ENCODE data around the gene TENM4.

DNA sequence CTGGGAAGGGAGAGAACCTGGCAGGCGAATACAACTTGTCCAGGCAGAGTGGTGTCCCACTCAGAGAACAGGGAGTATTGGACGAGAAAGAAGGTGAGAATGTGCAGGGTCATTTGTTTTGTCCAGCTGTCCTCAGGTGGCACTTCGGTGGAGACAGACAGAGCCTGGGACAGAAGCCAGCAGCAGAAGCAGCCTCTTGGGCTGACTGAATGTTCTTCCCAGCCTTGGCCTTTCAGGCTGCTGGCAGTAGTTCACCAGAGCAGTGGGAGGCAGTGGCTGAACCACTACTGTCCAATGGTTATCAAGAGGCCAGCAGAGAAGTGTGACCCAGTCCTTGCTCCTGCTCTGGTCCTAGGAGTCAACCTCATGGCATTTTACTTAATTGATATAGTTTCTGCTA, 535.1 kb downstream of the TENM4 start:
- TF ChIP-seq FOXM1 (IDR thresholded peaks at IDR 0.05; ENCODE audit: borderline replicate concordance), result no peak
- TF ChIP-seq SUZ12 (IDR thresholded peaks at IDR 0.05), result no peak
- TF ChIP-seq L3MBTL2 (conservative IDR thresholded peaks at IDR 0.05), result no peak
- TF ChIP-seq ELF4 (IDR thresholded peaks at IDR 0.05), result no peak
- no peak for TF ChIP-seq TARDBP (IDR thresholded peaks at IDR 0.05)
- TF ChIP-seq FOXA1 (IDR thresholded peaks at IDR 0.05), result no peak
- no peak for TF ChIP-seq BHLHE40 (IDR thresholded peaks at IDR 0.05; ENCODE audit: borderline replicate concordance)
- TF ChIP-seq NFRKB (IDR thresholded peaks at IDR 0.05), result no peak
- no peak for TF ChIP-seq SP1 (IDR thresholded peaks at IDR 0.05)
- TF ChIP-seq HDGF (IDR thresholded peaks at IDR 0.05; ENCODE audit: borderline replicate concordance), result no peak

Data from HEK293T (cell line).